Skin of body (tissue), 2 donors: ENCODE results near the gene CTU2. TPM values are rescaled to one million over a fixed set of nuclear protein-coding genes. Genes with fewer than 3 reads are reported as not detected.

Experiments used
- DNase-seq: peaks from one replicate; lab custom pipeline; 2025; lab: John Stamatoyannopoulos, UW
- total RNA-seq: library from RNA; depleted of rRNA; stranded (reverse); fragments of >200 nt; gene quantifications from one replicate; pipeline ENCODE4 v1.2.3, GENCODE V29; 2014

Gene CTU2
- total RNA-seq, 1 donor from 2014 or later: 5.5 TPM

DNA sequence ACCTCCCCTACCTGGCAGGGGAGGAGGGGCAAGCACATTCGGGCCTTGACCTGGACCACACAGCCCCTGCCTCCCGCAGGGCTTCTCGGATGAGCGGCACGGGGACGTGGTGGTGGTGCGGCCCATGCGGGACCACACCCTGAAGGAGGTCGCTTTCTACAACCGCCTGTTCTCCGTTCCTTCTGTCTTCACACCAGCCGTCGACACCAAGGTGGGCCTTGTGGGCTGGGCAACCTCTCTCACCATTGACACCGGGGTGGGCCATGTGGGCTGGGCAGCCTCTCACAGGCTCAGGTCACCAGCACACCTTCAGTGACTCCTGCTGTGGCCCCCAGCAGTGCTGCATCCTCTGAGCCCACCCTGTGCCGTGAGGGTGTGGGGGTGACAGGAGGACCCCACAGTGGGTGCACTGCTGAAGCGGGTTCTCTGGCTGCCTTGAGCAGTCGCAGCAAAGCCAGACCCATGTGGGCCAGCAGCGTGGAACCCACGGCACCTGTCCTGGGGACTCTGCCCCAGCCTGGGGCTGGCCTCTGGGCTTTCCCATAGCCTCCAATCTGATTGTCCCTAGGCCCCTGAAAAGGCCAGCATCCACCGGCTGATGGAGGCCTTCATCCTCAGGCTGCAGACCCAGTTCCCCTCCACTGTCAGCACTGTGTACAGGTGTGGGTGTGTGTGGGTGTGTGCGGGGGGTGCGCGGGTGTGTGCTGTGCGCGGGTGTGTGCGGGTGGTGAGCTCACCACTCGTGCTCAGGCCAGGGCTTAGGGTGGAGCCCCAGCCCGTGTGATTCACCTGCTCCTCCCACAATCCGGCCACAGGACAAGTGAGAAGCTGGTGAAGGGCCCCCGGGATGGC, 7.5 kb downstream of the CTU2 start:
- DNase-seq: no peak

DNA sequence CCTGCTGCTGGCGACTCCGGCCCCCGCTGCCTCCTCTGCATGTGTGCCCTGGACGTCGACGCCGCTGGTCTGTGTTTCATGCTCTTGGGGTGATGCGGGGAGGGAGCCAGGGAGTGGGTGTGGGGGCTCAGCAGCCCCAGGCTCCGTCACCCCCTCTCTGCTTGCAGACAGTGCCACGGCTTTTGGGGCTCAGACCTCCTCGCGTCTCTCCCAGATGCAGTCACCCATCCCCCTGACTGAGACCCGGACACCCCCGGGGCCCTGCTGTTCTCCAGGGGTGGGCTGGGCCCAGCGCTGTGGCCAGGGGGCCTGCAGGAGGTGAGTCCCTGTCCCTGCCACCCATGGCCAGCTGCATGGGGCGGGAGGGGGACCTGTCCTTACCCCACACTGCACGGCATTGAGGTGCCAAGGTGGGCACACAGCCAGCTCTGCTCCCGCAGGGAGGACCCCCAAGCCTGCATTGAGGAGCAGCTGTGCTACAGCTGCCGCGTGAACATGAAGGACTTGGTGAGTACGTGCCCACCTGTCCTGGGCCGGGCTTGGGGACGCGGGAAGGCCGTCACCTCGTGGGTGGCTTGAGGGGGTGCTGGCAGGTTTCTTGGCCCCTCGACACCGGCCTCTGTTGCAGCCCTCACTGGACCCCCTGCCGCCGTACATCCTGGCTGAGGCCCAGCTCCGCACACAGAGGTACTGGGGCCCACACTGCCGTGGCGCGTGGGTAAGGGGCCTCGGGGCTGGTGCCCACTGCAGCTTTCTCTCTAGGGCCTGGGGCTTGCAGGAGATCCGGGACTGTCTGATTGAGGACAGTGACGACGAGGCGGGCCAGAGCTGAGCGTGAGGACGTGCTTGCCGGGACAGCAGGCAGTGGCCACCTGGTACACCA, 8.4 kb downstream of the CTU2 start:
- DNase-seq: no peak

DNA sequence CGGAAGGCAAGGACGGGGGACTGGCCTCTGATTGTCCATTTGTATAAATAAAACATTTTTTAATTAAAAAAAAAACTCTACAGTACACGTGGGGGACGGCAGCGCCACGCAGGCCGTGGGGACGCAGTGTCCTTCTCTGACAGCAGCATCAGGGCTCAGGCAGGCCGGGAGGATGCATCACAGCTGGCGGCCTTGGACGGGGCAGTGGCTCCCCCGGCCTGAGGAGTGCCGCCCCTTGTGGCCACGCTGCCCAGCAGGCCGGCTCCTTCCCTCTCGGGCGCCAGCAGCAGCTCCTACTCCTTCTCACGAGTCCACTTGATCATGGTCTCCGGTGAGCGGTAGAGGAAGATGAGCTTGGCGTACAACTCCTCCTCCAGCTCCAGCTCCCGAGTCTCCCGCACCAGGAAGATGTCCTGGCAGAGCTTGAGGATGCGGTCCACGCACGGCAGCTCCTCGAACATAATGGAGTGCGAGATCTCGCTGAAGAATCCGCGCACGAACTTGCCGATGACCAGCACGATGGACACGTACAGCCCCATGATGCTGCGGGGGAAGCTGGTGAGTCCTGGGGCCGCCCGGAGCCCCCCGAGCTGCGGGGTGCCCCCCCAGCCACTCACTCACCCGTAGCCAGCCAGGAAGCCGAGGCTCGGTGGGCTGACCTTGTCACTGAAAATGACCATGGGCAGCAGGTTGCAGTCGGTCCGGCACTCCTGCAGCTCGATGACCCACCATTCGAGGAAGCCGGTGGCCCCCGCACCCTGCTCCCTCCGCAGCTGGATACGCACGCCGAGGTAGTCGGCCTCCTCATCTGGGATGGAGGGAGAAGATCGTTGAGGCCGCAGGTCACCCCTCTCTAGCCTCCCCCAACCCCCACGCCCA, 9.2 kb downstream of the CTU2 start:
- DNase-seq: no peak

DNA sequence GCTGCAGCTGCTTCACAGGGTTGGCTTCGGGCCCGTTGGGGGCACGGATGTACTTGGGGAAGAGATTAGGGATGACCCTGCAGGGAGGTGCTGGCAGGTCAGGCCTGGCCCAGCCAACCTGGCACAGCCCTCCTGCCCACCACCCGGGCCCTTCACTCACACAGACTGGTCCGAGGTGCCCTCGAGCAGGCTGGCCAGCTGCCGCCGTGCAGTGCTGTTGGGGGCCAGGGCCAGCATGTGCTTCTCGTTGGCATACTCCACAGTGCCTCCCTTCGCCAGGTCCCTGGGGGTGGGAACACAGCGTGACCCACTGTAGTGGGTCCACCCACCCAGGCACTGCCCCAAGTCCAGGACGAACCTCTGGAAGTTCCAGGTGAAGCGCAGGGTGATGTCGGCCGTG, 9.9 kb downstream of the CTU2 start:
- DNase-seq: no peak

DNA sequence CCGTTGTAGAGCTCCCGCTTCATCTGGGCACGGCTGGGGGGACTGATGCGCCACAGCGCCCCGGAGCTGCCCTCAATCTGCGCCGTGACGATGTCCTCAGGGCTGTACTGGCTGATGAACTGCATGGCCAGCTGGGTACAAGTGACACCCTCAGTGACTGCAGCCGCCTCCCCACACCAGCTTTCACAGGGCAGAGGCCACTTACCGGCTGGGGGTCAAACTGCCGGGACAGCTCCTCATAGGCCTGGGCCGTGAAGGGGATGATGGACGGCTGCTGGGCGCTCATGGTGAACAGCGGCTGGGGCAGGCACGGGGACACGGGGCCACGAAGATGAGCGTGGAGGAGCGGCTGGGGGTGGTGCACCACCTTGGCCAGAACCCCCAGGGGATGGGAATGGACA, 10.3 kb downstream of the CTU2 start:
- DNase-seq: no peak

DNA sequence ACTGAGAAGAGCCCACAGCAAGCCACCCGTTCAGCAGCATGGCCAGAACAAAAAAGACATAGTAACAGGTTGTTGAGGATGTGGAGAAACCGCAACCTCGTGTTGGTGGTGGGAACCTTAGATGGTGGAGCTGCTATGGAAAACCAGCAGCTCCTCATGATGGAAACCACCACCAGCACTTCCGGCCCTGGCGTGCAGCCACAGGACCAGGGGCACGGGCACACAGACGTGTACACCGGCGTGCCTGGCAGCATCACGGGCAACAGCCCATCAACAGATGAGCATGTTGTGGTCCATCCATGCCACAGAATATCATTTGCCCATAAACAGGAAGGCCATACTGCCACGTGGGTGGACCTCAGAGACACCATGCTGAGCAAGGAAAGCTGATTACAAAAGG, 11.9 kb downstream of the CTU2 start:
- DNase-seq: no peak

DNA sequence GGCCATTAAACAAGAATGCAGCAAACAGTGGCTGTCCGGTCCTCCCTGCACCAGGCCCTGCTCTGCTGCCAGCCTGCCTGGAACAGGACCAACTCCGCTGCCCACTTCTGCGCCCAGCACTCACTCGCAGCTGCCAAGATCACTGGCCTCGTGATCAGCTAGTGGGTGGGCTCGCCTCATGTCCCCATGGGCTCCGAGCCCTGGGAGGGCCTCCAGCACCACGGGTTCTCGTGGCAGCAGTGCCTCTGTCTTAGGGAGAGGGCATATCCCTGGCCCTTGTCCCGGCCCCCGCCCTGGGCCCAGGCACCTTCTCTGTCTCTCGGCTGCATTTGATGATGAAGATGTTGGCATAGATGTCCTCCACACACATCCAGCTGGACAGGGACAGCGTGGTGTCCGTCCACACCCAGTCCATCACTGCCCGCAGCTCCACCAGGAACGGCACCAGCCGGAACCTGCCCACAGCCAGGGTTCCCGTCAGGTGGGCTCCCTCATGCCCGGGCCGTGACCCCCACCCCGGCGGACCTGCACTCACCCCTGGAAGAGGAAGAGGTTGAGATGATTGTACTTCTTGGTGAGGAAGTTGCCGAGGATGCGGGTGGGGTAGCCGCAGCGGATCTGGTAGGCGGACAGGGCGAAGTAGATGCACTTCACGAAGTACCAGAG, 13.1 kb downstream of the CTU2 start:
- no peak for DNase-seq

DNA sequence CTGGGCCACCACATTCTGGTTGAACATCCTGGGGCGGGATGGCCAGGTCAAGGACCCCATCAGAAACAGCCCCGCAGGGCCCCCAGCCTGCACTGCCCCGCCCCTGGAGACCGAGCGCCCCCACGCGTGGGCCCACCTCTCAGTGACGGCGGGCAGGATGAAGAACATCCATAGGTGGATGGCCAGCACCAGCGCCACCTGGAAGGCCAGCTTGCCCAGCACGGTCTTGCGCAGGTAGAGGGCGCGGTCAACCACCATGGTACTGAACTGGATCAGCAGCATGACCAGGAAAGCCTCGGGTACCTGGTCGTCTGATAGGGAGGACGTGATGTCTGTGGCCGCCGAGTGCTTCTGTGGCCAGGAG, 13.6 kb downstream of the CTU2 start:
- no peak for DNase-seq

DNA sequence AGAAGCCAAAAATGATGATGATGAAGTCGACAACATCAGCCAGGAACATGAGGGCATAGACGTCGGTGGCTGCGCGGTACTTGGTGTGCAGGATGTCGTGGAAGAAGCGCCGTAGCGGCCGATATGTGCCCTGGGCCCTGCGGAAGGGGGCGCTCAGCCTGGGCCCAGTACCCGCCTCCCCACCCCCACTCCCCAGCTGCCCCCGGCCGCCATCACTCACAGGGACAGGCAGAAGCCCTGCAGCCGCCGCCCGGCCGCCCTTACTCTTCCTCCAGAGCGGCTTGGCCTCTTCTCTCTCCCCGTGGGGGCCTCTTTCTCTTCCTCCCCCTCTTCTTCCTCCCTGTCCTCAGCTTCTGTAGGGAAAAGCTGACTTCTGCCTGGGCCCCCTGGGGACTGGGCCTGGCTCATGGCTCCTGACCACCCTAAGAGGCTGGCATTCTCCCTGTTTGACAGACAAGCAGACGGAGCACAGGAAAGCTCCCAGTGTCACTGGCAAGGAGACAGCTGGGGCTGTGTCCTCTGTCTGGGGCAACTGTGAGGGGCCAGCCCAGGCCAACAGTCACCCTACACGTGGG, 14.2 kb downstream of the CTU2 start:
- no peak for DNase-seq

DNA sequence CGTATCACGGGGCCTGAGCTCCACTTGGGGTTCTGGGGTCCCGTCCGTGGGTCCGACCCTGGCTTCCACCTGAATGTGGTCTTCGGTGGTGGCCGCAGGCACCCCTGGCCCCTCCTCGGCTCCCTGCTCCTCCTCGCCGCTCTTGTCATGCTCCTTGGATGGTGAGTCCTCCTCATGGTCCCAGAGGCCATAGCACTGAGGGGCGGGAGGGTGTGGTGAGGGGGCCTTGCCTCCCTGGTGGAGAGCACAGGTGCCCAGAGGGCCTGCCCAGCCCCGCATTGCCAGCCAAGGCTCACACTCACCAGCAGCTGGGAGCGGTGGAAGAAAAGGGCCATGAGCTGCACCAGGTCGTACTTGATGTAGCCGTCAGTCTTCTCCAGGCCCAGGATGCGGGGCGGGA, 14.9 kb downstream of the CTU2 start:
- no peak for DNase-seq

DNA sequence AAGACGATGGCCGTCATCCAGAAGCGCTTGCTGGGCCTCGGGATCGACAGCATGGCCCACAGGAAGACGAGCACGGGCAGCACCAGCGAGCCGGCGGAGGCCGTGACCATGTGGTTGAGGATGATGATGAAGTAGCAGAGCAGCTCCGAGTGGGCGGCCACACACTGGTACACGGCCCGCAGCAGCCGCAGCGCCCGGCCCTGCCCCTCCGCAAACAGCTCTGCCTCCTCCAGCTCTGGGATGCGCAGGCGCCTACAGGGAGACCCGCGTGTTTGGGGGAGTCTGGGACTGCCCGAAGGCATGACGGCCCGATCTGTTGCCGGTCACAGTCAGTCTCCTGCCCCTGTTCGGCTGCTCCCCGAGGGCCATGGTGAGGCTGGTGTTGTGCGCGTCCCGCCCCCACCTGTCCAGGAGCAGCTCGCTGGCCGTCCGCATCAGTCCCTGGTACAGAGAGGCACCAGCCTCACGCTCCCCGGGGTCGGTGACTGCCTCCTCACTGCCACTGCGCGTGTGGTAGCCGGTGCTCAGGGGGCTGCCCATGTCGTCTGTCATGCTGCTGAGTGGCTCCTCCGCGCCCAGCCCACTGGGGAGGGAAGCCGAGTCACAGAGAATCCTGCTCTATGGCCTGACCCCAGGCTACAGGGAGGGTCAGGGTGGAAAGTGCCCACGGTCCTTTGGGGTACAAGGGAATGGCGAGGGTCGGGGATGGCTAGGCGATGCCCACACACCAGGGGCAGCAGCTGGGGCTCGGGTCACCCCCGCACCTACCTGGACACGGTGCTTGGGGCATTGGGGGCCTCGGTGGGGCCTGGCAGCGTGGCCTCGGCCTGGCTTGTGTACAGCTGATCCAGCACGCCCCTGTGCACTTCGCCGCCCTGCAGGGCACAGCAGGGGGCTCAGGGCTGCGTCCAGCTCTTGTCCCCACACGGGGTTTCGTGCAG, 15.8 kb downstream of the CTU2 start:
- no peak for DNase-seq

DNA sequence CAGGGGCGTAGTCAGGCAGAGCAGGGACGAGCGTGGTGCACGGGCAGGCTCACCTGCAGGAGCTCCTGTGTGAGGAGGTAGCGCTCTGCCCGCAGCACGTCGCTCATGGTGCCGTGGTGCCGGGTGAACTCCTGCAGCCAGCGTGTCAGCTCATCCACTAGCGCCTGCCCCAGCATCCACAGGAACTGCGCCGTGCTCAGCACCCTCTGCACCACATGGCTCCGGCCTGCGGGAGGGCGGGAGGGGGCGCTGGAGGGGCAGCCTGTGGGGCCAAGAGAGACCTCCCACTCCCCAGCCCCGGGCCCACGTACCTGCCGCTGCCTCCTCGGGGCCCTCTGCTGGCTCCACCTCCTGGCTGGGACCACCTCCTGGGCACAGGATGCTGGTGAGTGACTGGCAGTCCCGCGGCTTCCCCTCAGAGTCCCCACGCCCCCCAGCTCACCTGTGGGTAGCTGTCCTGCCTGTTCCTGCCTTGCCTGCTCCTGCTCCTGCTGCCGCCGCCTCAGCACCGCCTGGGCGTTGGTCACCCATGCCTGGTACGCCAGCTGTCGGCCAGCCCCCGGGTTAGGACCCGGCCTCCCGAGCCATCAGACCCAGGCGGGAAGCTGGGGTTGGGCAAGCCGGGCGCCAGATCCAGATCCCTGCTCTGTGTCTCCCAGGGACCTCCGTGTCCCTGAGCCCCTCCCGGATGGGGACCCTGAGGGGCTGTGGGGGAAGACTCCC, 16.6 kb downstream of the CTU2 start:
- no peak for DNase-seq

DNA sequence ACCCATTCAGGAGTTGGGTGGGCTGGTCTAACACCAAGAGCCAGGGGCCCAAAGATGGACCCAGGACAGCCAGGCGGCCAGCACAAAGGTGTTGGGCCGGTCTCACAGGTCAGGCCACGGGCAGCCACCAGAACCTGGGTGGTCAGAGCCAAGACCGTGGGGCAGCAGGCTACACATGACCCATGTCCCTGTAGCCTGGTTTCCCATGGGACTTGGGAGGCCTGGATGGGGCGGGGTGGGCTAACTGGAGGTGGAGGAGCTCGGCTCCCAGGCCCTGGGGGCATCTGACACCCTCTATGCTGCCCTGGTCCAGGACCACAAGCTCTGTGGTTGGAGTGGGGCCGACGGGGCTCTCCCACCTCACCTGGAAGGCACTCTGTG, 17.2 kb downstream of the CTU2 start:
- DNase-seq: no peak

DNA sequence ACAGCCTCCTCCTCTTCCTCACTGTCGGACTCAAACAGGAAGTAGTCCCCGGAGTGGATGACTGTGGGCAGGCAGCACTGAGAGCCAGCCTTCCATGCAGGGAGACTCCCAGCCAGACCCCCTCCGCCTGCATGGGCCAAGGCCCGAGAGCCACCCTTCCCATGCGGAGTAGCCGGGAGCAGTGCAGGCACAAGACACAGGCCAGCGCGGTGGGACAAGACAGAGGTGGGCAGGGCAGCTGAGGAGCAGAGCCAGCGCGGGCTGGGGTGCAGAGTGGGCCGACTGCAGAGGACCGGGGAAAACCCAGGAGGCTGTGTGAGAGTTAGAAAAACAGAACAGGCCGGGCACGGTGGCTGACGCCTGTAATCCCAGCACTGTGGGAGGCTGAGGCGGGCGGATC, 17.6 kb downstream of the CTU2 start:
- DNase-seq: no peak

DNA sequence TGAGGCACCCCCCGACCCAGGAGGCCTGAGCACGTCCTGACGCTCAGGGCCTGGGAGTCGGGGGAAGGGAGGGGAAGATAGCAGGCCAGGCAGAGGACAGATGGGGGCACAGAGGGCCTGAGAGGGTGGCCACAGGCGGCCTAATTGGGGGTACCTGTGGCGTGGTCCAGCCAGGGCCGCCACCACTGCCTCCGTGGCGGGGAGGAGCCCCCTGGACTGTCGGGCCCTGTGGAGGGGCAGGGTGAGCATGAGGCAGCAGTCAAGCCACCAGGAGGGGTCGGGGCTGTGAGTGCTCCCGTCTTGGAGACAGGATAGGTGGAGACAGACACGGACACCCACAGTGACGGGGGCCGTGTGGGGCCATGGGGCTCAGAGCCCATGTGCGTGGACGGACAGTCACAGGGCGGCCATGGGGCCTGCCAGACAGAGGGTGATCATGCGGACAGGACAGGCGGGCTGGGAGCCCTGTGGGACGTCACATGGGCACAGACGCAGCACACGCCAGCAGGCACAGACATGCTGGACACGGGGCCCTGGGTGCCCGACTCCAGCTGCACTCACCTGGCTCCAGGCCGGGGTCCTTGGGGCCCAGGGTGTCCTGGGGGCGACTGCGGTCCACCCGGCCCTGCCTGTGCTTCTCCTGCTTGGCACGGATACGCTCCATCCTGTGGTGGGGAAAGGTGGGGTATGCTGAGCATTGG, 18.7 kb downstream of the CTU2 start:
- DNase-seq: no peak

DNA sequence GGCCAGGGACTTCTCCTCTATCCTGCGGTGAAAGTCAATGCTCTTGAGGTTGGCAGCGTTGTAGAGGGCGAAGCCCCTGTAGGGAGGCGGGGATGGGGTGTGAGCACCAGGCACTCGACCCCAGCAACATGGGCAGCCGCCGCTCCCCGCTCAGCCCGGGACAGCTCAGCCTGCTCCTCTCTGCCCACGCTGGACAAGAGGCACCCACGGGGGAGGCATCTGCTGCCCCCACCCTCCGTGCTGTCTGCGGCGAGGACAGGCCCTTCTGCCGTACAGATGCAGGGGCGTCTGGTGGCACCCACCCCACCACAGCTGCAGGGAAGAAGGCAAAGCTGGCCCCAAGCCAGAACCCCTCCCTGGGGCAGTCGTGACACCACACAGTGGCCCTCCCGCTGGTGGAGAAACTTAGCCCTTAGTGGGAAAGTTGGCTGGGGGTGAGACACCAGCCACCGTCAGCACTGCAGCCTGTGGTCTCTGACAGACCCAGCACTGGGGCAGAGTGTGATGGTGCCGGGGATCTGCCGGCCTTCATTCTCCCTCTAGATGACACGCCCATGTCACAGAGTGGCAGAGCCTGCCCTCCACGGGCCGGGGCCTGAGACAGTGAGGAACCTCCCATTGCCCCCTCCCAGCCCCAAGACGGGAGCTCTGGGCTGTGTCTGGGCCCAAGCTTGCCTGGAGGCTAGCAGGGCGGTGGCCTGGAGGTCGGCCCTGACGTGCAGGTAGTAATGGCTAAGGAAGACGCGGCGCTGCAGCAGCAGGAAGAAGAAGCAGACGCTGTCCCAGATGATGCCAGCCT, 19.5 kb downstream of the CTU2 start:
- DNase-seq: no peak

DNA sequence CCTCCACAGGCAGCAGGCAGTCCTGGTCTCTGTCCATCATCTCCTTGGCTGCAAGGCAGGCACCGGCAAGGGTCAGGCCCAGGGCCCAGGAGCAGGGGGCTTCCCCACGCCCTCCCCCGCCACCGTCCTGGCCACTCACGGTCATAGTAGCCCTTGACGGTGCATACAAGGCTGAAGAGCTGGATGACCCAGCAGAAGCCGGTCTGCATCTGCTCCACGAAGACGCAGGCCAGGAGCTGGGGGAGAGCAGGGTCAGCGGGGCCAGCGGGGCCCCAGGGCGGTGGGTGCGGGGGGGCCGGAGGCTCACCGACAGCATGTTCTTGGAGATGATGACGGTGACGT, 20.1 kb downstream of the CTU2 start:
- no peak for DNase-seq

DNA sequence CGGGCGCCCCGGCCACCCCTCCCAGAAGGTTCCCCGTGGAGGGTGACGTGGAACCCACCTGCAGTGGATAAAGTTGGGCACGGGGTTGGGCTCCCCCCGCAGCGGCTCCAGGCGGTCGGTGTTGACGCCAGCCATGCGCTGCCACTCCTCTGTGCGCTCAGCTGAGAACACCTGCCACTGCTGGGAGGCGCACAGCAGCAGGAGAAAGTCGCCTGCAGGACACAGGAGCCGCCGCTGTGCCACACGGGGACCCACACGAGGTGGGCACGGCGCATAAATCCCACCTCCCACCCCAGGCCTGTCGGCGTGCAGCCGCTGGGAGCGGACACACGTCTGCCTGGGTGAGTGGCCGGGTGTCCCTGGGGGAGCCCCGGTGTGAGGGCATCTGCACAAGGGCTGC, 20.7 kb downstream of the CTU2 start:
- no peak for DNase-seq
